HG03064 (cell line): ENCODE measurements around the gene IDH3G.

ENCODE experiments used
- ATAC-seq: cut with Tn5 transposase; IDR thresholded peaks from one replicate; pipeline ENCODE4 v1.9.1; 2021; ENCODE audit warnings: low read depth; ENCODE audit not compliant: unreplicated experiment

Gene IDH3G

GRCh38 chrX:153774576-153775292 is 19.4 kb downstream of the IDH3G start:
- no peak for ATAC-seq

GRCh38 chrX:153773741-153774575 is 20.2 kb downstream of the IDH3G start:
- ATAC-seq, result no peak

DNA sequence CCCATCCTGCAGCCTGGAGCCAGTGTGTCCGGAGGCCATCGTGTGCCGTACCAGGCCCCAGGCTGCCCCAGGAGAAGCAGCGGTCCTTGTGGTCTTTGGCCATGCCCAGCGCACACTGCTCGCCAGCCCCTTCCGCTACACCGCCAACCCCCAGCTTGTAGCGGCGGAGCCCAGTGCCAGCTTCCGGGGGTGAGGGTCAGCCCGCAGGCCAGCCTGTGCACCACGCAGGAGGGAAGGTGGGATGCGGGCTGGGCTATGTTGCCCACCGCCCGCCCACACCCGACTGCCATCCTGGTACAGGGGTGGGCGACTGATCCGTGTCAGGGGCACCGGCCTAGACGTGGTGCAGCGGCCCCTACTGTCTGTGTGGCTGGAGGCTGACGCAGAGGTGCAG is 21.0 kb downstream of the IDH3G start:
- no peak for ATAC-seq

- no peak for ATAC-seq
Observed at GRCh38 chrX:153772316-153773217, 21.6 kb downstream of the IDH3G start.

- no peak for ATAC-seq
Observed at GRCh38 chrX:153771415-153772315, 22.5 kb downstream of the IDH3G start.

DNA sequence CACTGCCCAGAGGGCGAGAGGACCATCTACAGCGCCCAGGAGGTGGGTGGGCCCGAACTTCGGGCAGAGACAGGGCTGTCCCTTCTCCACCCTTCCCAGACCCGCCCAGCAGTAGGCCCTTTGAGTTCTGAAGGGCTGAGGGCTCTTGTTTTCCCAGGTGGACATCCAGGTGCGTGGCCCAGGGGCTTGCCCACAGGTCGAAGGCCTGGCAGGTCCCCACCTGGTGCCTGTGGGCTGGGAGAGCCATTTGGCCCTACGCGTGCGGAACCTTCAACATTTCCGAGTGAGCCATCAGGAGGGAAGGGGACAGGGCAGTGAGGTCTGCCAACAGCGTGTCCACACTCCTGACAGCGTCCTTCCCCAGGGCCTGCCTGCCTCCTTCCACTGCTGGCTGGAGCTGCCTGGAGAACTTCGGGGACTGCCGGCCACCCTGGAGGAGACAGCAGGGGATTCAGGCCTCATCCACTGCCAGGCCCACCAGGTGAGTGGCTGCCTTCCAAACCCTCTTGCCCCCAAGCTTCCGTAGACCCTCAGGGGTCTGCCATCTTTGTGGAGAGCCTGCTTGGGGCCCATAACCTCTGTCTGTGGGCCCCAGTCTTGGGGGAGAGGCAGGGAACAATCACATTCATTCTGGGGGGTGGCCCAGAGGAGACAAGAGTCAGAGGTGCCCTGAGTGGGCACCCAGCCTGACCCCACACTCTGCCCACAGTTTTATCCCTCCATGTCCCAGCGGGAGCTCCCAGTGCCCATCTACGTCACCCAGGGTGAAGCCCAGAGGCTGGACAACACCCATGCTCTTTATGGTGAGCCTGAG is 23.4 kb downstream of the IDH3G start:
- ATAC-seq, result no peak

GRCh38 chrX:153769865-153770600 is 24.1 kb downstream of the IDH3G start:
- no peak for ATAC-seq

GRCh38 chrX:153769158-153769864 is 24.9 kb downstream of the IDH3G start:
- ATAC-seq, result no peak

- ATAC-seq, result no peak
Observed at GRCh38 chrX:153768311-153769157, 25.6 kb downstream of the IDH3G start.

DNA sequence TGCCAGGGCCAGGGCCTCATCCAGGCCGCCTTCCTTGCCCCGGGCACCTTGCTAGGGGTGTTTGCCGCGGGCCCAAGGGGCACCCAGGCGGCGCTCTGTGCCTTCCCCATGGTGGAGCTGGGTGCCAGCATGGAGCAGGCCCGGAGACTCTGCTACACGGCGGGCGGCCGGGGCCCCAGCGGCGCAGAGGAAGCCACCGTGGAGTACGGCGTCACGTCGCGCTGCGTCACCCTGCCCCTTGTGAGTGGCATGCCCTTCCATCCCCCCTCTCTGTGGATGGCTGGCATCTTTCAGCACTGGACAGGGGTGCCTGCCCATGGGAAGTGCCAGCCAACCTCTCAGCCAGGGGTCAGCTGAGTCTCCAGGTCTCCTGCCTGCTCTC is 26.5 kb downstream of the IDH3G start:
- ATAC-seq, result no peak

- ATAC-seq, result no peak
Observed at GRCh38 chrX:153766871-153767673, 27.1 kb downstream of the IDH3G start.

GRCh38 chrX:153766098-153766817 is 27.9 kb downstream of the IDH3G start:
- no peak for ATAC-seq

DNA sequence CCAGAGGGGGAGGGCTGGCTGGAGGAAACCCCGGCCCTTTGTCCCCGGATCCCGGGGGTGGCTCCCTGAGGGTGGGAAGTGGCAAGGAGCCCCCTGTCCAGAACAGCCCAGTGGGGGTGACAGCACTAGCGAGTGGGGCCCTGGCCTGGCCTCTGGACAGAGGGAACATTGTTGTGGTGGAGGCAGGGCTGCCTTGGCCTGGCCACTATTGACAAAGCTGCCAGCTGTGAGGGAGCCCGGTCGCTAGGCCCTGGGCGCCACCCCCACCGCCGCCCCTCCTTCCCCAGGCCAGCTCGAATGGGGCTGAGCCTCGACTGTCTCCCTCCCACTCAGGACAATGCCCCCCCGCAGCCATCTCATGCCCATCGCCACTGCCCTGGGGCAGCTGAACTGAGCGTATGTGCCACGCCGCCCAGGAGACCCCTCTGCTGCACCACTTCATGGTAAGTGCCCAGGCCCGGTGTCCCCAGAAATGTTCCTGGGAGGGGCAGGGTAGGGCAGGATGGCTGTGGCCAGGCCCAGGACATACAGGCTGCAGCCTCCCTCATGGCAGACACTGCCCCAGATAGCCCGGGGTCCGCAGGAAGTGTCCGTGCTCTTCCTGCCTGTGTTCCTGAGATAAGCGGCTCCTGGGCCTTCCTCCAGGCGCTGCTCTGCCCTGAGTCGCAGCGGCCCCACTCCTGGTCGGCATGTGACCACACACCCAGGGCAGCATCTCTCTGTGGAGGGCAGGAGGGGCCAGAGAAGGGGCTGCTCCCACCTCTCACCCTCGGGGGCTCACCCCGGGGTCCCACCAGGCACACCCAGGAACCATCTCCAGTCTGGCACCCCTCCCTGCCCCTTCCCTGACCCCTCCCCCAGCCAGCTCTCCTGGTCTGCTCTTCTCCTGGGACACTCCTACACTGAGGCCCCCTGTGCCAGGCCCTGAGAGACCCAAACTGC is 28.8 kb downstream of the IDH3G start:
- ATAC-seq, result no peak

GRCh38 chrX:153764786-153765137 is 29.4 kb downstream of the IDH3G start:
- ATAC-seq, result no peak
